NCI-H1930 (cell line): ENCODE data around the gene NTM.
A peak's percentile ranks its signal among the peaks of the same experiment; 100 is the strongest.

ENCODE experiments used
- DNase-seq, 2 experiments: peaks; one replicate each; lab custom pipeline; 2025; lab: John Stamatoyannopoulos, UW

NTM gene

DNA sequence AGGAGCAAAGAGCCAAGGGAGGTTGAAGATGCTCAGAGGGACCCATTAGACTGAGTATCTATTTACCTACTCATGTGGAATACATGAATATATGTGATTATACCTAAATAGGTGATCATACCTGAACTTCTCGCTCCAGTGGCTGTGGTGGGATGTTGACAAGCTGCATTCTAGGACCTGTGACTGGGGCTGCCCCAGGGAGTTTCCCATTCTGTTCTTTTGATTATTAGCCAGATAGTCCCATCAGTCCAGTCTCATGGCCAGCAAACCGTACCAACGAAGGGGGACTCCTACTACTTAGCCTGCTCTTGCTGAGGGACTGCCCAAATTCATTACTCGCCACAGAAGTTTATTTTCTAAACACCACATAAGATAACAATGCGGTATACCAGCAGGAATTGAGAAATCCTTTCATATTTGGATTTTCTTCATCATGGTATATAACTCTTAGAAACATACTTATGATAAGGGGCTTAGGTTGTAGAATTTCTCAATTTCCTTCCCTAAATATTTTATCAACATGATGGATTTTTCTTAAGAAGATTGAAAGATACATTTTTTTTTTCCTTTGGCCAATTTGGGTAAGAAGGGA, 273.9 kb downstream of the NTM start:
- no peak for DNase-seq

DNA sequence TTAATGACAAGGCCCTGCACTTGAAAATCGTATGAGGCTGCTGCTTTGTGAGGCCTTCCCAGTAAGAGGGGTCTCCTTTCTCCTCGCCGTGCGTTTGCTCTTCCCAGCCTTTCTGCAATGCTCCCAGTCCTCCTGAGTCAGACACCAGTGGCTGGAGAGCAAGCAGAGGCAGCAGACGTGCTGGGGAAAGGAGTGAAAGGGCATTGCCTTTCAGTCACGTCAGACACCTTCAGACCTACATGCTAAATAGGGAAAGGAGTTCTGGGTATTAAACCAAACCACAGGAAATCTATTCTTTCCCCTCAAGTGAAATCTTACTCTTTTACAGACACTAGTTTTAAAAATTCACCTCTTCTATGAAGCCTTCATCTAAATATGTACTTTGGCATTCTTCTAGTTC, 274.8 kb downstream of the NTM start:
- DNase-seq = no peak

GRCh38 chr11:131649856-131650255, 279.4 kb downstream of the NTM start:
- DNase-seq = no peak

DNA sequence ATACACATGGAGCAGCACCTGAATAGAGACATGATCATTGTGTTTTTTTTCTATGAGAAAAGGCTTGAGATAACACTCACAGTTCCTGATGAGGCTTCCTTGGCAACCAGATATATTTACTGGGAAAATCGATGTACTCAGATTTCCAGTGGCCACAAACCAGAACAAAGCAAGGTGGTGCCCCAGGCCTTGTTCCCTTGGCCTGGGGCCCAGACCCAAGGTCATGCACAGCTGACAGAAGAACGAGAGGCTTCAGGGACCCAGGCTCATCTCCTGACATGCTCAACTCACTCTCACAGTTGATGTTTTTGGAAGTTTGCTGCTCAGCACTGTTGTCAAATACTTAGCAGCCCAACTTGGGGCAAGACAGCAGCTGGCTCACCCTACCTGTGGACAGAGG, 281.8 kb downstream of the NTM start:
- DNase-seq = no peak

DNA sequence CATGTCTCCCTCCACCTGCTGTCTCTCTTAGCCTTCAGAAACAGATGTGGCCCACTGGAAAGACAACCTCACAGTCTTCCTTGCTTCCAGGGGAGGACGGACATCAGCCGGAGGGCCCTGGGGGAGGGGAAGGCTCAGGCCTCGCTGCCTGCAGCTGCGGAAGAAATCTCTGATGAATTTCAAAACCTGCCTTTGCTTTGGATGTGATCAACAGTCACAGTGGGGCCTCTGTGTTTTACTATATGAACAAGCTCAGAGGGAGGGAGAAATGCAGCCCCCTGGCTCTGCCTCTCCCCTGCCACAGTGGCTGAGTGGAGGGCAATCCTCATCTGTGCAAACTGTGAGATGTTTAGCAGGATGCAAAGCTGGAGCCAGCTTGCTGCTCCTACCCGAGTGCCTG, 282.8 kb downstream of the NTM start:
- DNase-seq = no peak

DNA sequence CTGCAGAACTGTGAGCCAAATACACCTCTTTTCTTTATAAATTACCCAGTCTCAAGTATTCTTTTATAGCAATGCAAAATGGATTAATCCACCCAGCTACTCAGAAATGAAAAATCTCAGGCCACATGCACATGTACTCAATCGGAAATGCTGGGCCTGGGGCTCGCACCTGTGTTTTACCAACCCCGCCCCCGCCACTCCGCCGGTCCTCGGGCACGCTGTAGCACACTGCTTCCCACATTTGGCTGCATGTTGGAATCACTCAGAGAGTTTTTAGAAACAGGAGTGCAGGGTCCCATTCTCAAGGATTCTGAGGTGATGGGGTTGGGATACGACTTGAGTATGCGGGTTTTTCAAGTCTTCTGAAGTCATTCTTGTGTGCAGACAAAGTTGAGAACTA, 284.4 kb downstream of the NTM start:
- no peak for DNase-seq

DNA sequence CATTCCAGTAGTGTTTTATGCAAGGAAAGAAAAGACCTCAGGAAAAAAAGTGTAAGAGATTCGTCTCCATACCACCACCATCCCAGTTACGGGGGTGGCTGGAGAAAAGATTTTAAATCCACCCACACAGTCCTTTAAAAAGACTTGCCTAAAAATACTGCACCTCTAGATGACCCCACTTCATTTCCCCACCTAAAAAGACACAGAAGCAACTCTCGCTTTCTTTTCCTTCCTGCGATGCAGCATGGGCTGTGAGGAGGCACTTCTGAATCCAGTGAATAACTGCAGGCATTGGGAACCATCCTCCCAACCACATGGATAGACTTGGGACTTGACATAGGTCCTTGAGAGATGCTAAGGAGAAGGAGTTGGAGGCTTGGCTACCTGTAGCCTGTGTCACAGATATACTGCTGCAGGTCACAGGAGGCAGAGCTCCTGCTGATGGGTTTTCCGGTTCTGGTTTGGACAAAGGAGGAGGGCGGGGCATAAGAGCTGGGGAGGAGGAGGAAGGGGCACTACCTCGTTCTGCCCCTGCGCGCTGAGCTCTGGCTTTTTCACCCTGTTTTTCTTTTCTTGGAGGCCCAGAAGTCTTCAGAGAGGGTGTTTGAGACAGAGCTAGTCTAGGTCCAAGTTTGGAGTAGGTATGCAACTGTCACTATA, 285.9 kb downstream of the NTM start:
- no peak for DNase-seq

- DNase-seq = no peak
Observed at GRCh38 chr11:131656839-131657211, 286.4 kb downstream of the NTM start.

- DNase-seq = no peak
Observed at GRCh38 chr11:131658414-131658813, 288.0 kb downstream of the NTM start.

DNA sequence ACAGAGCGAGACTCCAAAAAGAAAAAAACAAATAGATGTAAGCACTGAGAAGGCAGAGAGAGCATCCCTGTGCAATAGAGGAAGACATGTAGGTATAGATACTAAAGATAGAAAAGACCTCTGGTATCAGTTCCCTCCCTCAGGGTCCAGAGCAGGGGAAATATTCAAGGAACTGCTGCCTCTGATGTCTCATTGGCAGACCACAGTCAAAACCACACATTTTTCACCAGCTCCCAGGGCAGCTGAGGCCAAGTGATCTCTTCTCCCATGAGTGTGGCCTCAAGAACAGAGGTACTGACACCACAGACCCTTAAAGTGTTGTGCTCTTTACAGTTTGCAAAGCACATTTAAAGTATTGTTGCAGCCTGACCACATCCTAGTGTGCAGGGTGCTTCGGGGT, 288.5 kb downstream of the NTM start:
- DNase-seq = no peak

- no peak for DNase-seq
Observed at GRCh38 chr11:131659931-131660330, 289.5 kb downstream of the NTM start.

GRCh38 chr11:131661132-131661531, 290.7 kb downstream of the NTM start:
- no peak for DNase-seq

DNA sequence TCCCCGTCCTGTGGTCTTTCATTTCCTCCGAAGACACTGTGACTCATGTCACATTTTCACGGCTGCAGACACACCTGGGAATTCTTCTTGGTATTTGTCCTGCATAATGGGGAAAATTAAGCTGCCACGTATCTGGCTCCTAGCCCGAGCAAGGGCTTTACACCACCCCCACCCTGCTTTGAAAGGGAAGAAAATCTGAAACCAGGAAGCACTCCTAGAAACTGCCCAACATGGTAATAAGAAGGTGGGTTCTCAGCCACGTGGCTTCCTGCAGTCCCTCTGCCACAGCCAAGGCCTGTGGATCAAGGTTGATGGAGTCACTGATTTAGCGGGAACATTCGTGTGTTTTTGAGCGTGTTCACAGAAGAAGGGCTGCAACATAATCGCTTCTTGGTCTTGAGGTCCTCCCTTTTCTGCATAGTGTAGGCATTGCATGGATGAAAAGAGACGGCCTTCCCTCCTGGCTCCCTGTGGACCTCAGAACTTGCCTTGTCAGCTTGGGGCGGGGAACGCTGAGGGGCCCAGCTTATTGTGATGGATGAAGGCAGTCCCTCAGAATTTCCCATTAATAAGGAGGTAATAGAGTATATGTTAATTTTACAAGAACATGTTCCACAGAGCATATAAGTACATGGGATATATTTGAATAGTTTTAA, 292.0 kb downstream of the NTM start:
- DNase-seq = peak in 1 of 2 experiments; percentile 5

- no peak for DNase-seq
Observed at GRCh38 chr11:131662993-131663392, 292.6 kb downstream of the NTM start.

DNA sequence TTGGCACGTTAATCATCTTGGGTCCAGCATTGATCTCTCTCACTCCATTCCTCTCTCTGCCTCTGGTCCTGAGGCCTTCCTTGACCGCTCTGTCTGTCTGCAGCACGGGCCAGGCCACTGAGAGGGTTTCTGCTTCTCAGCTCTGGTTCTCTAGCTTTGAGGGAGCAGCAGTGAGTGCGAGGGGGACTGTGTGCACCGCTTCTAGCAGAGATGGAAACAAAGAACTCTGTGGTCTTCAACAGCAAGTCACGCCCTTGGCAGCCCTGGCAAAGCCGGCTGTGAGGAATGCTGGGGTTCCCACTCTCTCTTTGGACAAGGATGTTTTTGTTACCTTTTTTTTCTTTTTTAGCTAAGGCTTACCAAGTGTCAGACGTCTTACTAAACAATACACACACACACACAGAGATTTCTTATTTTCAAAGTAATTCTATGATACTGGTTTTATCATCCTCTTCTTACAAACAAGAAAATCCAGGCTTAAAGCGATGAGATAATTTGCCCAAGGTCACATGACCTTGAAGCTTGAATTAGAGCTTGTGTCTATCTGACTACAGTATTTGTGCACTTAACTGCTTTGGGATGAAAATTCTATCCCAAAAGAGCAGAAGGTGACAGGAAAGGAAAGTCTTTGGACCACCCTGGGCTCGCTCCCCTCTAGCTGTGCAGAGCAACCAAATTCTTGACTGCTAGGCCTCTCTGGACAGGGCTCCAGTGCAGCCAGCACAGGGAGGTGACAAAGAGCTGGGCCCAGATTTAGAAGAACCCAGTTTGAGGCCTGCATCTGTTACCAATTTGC, 293.2 kb downstream of the NTM start:
- no peak for DNase-seq

GRCh38 chr11:131664293-131664692, 293.9 kb downstream of the NTM start:
- no peak for DNase-seq

DNA sequence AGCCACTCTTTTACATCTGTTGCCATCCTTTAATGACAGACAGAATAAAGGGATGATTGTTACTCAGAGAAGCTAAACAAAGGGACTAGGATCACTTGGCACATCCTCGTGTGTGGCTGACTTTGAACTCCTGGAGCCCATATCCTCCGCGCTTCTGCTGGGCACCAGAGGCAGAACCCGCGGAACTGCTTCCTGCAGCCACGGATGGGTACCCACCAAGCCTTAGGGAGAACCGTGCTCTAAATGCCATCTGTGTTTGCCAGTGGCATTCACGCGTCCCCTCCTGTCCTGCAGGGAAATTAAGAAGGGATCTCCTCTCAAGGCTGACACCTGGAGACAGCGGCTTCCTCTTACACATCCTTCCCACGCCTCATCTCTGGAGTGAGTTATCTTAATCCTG, 294.4 kb downstream of the NTM start:
- DNase-seq = no peak

GRCh38 chr11:131665344-131665968, 295.0 kb downstream of the NTM start:
- no peak for DNase-seq

DNA sequence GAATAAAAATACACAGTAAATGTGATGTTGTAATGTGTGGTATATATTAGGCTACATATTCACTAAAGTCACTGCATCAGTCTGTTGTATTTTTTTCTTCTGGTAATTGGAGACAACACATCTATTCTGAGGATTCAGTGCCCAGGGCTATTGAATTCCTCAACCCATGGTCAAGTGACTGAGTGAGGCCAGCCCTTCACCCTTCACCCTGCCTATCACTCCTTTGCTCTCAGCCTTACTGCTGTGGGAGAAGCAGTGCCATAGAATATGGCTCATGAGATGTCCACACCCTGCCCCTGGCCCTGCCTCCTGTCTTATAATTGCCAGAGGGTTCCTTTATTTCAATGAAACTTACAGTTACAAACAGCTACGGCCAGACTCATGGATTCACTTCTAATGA, 295.6 kb downstream of the NTM start:
- DNase-seq = no peak

- DNase-seq = no peak
Observed at GRCh38 chr11:131666617-131667016, 296.2 kb downstream of the NTM start.

DNA sequence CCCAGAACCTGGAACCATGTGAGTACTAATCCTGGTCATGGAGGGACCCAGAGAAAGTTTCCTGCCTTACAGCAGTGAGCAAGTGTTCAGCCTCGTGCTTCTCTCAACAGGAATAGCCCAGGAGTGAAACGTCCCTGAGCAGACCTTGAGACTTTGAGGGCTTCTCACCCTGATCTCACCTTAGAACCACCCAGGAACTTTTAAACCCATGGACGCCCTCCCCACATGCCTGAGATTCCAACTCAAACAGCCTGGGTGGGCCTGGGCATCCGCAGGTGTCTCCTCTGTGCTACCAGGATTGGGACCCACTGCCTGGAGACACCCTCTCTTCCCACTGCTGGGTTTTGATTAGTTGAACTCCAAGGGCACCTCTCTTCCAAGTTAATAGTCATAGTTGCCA, 297.2 kb downstream of the NTM start:
- no peak for DNase-seq
